ENCODE results near the gene MLF2. TPM values are rescaled to one million over a fixed set of nuclear protein-coding genes. Genes with fewer than 3 reads are reported as not detected.

MLF2 gene
- total and polyA plus RNA-seq, 9 of the 15 experiments (the other 6 are each of a cell fraction or from before 2014, with no cell fraction given): 11.4 to 190 (median 139) TPM

GRCh38 chr12:6764011-6764828, 11.3 kb upstream of the MLF2 start (continued):
- TF ChIP-seq CHD7 (IDR thresholded peaks at IDR 0.05; ENCODE audit: low read depth, low read length) (no peak), CTBP1 (IDR thresholded peaks at IDR 0.05; ENCODE audit: borderline replicate concordance) (peak; percentile 64; the same call in 1 of the 2 replicates), SMAD1 (IDR thresholded peaks at IDR 0.05; ENCODE audit: low read depth, low read length, partially characterized antibody) (peak; percentile 10), RFX5 (IDR thresholded peaks at IDR 0.05; ENCODE audit: low read depth, low read length) (peak; percentile 98)

All from K562 (cell line).